Neural cell (in vitro differentiated cells): Measurements from ENCODE around the gene GTF2IRD1. TPM values are rescaled to one million over a fixed set of nuclear protein-coding genes. Genes with fewer than 3 reads are reported as not detected.

Experiments used
- H2AFZ ChIP-seq: fragments of 200-600, 300-800 bp; sonication (generic), shearing (Covaris generic); 2 replicates; pipeline ENCODE4 v1.6.0; 2014; ENCODE audit warnings: low read depth, mild to moderate bottlenecking, antibody characterized with exemption, low read length, moderate library complexity
- H3F3A ChIP-seq: fragments of 200-600 bp; shearing (Covaris generic); 2 replicates; pipeline ENCODE4 v1.6.1; 2016; ENCODE audit warnings: mild to moderate bottlenecking, moderate library complexity, mixed read lengths, antibody characterized with exemption, low read length; ENCODE audit not compliant: insufficient read depth, poor library complexity, severe bottlenecking
- H3K27ac ChIP-seq: fragments of 200-600, 300-800 bp; sonication (generic), shearing (Covaris generic); 2 replicates; pipeline ENCODE4 v1.5.1; 2014; ENCODE audit warnings: mild to moderate bottlenecking, low read length, moderate library complexity
- H3K27me3 ChIP-seq: fragments of 300-800, 200-600 bp; sonication (generic), shearing (Covaris generic); 2 replicates; pipeline ENCODE4 v1.6.0; 2014; ENCODE audit warnings: mild to moderate bottlenecking, low read depth, low read length, moderate library complexity; ENCODE audit not compliant: insufficient read depth
- H3K36me3 ChIP-seq: fragments of 300-800, 200-600 bp; sonication (generic), shearing (Covaris generic); 2 replicates; pipeline ENCODE4 v1.5.1; 2014; ENCODE audit warnings: mild to moderate bottlenecking, antibody characterized with exemption, low read length, moderate library complexity; ENCODE audit not compliant: insufficient read depth
- H3K4me2 ChIP-seq: fragments of 300-800, 200-600 bp; sonication (generic), shearing (Covaris generic); 2 replicates; pipeline ENCODE4 v1.6.0; 2014; ENCODE audit warnings: mild to moderate bottlenecking, low read length
- H3K4me3 ChIP-seq: fragments of 300-800, 200-600 bp; sonication (generic), shearing (Covaris generic); 2 replicates; pipeline ENCODE4 v1.5.1; 2014; ENCODE audit warnings: mild to moderate bottlenecking, low read length, moderate library complexity
- H3K79me2 ChIP-seq: fragments of 200-600 bp; shearing (Covaris generic); replicated peaks from 2 replicates; pipeline ENCODE4 v1.6.0; 2014; ENCODE audit warnings: mild to moderate bottlenecking, low read length, moderate library complexity; ENCODE audit not compliant: insufficient read depth
- H3K9ac ChIP-seq: fragments of 300-800, 200-600 bp; sonication (generic), shearing (Covaris generic); 2 replicates; pipeline ENCODE4 v1.6.1; 2016; ENCODE audit warnings: mild to moderate bottlenecking, low read length, mixed read lengths
- H3K9me2 ChIP-seq: fragments of 200-600 bp; shearing (Covaris generic); 2 replicates; pipeline ENCODE4 v1.6.1; 2016; ENCODE audit warnings: mild to moderate bottlenecking, low read length, mixed read lengths; ENCODE audit not compliant: insufficient read depth
- H3K9me3 ChIP-seq: fragments of 200-600, 300-800 bp; sonication (generic), shearing (Covaris generic); 2 replicates; pipeline ENCODE4 v1.6.1; 2016; ENCODE audit warnings: mild to moderate bottlenecking, mixed run types, low read length, moderate library complexity, mixed read lengths
- H4K20me1 ChIP-seq: fragments of 200-600 bp; shearing (Covaris generic); 2 replicates; pipeline ENCODE4 v1.6.1; 2016; ENCODE audit warnings: mild to moderate bottlenecking, mixed run types; ENCODE audit not compliant: insufficient read depth
- CTCF ChIP-seq: fragments of 450-650 bp; IDR thresholded peaks from 2 replicates; pipeline ENCODE4 v1.5.1; 2014; ENCODE audit warnings: antibody characterized with exemption, mild to moderate bottlenecking, moderate library complexity; ENCODE audit not compliant: poor library complexity, severe bottlenecking
- MXI1 ChIP-seq: fragments of 450-650 bp; conservative IDR thresholded peaks from 2 replicates; pipeline ENCODE4 v1.6.1; 2014; ENCODE audit warnings: antibody characterized with exemption, mild to moderate bottlenecking; ENCODE audit not compliant: poor library complexity, severe bottlenecking
- POLR2AphosphoS5 ChIP-seq: IDR thresholded peaks from 2 replicates; pipeline ENCODE4 v1.6.1; 2012
- RAD21 ChIP-seq: fragments of 450-650 bp; conservative IDR thresholded peaks from 2 replicates; pipeline ENCODE4 v1.6.1; 2014; ENCODE audit warnings: antibody characterized with exemption, mild to moderate bottlenecking, moderate library complexity
- REST ChIP-seq: IDR thresholded peaks from 2 replicates; pipeline ENCODE4 v1.6.1; 2012; ENCODE audit warnings: borderline replicate concordance
- SMC3 ChIP-seq: fragments of 450-650 bp; conservative IDR thresholded peaks from 2 replicates; pipeline ENCODE4 v1.6.1; 2014; ENCODE audit warnings: antibody characterized with exemption, mild to moderate bottlenecking, moderate library complexity; ENCODE audit not compliant: poor library complexity
- TAF1 ChIP-seq: IDR thresholded peaks from 2 replicates; pipeline ENCODE4 v1.6.1; 2012; ENCODE audit warnings: low read depth
- polyA plus RNA-seq: library from polyadenylated mRNA; depleted of rRNA; stranded (reverse); fragments of >200 nt; gene quantifications from 2 replicates; pipeline ENCODE4 v1.2.3, GENCODE V29; 2014

Gene GTF2IRD1
- polyA plus RNA-seq, 1 donor from 2014 or later: 31.9 TPM

GRCh38 chr7:74499835-74500388 is 46.2 kb downstream of the GTF2IRD1 start:
- H2AFZ ChIP-seq: no peak overlapping the region
- H3F3A ChIP-seq: no peaks in the 10 kb centered on the region
- H4K20me1 ChIP-seq: no peaks in the 10 kb centered on the region
- TF ChIP-seq RAD21 (no peak), REST (no peak), CTCF (no peak), MXI1 (no peak), POLR2AphosphoS5 (no peak), SMC3 (no peak), TAF1 (no peak)
- no peaks in the 10 kb centered on the region for H3K36me3 ChIP-seq
- no peak overlapping the region for H3K9ac ChIP-seq
- no peaks in the 10 kb centered on the region for H3K9me2 ChIP-seq
- no peaks in the 10 kb centered on the region for H3K27me3 ChIP-seq
- H3K9me3 ChIP-seq: no peaks in the 10 kb centered on the region
- no peak overlapping the region for H3K27ac ChIP-seq
- peaks cover 16% of the 10 kb centered on the region for H3K79me2 ChIP-seq
- H3K4me2 ChIP-seq: no peak overlapping the region
- H3K4me3 ChIP-seq: no peak overlapping the region

DNA sequence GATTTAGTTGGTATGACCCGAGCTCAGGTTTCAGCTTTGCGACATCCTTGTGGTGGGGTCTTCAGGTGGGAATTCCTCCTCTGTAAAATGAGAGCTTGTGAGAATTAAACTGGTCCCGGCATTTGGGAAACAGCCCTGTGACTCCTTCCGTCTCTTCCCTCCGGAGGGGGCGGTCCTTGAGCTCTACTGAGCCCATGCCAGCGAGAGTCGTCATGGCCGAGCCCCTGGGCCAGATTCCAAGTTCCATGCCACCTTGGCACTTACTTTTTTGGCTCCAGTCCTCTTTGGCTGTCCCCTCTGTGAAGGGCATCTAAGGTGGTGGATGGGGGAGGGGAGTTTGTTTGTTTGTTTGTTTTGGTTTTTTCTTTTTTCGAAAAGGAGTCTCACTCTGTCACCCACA is 47.6 kb downstream of the GTF2IRD1 start:
- no peaks in the 10 kb centered on the region for H3K9me2 ChIP-seq
- H3K4me2 ChIP-seq: no peak overlapping the region
- no peak for TF ChIP-seq REST
- no peak for TF ChIP-seq RAD21
- TF ChIP-seq MXI1: no peak
- no peaks in the 10 kb centered on the region for H3K27me3 ChIP-seq
- H3F3A ChIP-seq: no peaks in the 10 kb centered on the region
- peaks cover 21% of the 10 kb centered on the region for H3K79me2 ChIP-seq
- no peaks in the 10 kb centered on the region for H3K9me3 ChIP-seq
- no peaks in the 10 kb centered on the region for H3K36me3 ChIP-seq
- H2AFZ ChIP-seq: no peak overlapping the region
- H3K9ac ChIP-seq: no peak overlapping the region
- H4K20me1 ChIP-seq: no peaks in the 10 kb centered on the region
- H3K27ac ChIP-seq: no peak overlapping the region
- H3K4me3 ChIP-seq: no peak overlapping the region
